HG03025 (cell line): Measurements from ENCODE around the gene GFPT2.
A peak's percentile ranks its signal among the peaks of the same experiment; 100 is the strongest.

Source experiments
- ATAC-seq: cut with Tn5 transposase; IDR thresholded peaks from one replicate; pipeline ENCODE4 v1.9.1; 2021; ENCODE audit warnings: mild to moderate bottlenecking, moderate library complexity; ENCODE audit not compliant: unreplicated experiment, low FRiP score

The GFPT2 gene

DNA sequence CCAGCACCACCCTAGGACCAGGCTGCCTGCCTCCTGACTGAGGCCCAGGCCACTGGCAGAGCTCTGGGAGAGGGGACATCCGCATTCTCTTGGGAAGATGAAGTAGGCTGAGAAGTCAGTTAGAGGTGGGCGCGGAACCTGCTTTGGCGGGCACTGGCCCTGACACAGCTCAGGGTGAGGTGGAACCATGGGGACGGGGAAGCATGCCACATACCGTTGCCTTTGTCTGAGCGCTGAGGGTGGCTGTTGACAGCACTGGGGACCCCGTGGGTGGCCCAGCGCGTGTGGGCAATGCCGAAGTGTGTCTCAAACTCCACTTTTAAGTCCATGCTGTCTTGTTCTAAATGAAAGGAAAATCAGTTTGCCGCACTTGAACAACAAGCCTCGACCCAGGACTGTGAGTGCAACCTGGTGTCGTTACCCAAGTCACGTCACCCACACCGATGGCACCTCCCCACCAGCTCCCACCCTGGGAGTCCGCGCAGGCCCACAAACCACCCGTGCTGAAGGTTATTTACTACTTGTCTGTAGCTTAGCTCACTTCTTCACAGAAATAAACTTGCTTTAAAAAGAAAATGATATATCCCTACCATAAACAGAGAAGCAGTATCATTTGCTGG lies 17.4 kb downstream of the GFPT2 start:
- ATAC-seq, result no peak

DNA sequence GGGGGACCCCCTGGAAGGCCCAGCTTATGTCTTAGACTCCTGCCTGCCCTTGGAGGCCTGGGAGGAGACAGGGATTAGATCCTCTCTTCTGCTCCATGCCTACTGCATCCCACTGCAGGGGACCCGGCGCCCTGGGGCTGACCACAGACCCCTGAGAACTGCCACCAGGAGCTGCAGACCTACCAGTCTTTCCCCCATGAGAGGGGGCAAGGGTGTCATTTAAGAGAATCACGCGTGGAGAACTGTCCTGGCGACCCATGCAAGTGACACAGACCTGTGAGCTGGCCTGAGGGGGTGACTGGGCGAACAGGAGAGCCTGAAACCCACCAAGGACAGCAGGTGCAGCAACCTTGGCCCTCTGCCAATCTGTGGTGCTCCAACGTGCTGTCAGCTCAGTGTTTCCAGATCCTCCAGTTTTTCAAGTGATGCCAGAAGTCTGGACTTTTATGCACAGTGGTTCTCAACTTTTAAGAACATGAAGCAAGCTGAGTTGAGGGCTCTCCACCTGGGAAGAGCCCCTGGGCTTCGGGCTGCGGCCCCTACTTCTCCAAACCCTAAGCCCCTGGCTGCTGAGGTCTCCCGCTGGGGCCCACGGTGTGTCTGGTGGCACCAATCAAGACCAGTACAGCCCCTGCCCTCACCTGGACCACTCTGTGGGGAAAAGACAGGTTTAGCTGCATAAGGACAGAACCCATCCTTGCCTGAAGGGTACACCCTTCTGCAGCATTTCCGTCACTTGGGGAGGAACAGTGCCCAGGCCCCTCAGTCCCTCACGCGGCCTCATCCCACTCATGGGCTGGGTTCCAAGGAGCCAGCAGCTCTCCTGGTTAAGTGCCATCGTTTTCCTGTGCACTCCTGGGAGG lies 18.2 kb downstream of the GFPT2 start:
- no peak for ATAC-seq

DNA sequence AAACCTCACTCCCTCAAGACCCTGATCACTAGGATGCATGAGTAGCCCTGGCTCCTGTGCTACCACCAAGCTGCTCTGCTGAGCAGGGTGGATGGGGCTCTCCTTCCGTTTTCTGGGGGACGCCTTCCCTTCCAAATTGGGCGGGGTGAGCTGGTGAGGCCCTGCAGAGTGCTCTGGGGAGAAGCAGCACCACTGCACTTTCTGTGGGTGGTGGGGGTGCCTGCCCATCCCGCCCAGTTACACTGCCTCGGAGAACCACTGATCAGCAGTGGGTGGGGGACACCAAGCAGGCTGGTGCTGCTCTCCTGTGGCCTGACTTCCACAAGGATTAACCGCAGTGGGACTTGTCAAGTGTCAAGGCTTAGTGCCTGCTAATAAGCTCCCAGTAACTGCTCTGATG lies 19.0 kb downstream of the GFPT2 start:
- no peak for ATAC-seq

DNA sequence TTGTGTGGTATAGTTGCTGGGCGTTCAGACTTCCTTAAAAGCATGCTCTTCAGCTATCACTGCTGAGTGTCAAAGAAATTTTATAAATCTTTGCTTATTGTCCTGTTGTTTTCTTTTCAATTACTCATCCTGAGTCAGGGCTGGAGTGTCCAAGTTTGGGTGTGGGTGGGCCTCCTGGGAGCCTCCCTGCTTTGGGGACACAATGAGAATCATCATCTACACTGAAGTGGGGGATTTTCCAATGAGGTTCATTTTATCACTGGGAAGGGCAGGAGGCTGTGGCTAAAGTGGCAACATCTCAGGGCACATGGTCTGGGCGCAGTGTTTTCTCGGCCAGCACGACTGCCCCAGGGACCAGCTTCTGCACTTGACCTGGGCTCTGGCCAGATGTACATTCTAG lies 19.5 kb downstream of the GFPT2 start:
- ATAC-seq, result no peak

DNA sequence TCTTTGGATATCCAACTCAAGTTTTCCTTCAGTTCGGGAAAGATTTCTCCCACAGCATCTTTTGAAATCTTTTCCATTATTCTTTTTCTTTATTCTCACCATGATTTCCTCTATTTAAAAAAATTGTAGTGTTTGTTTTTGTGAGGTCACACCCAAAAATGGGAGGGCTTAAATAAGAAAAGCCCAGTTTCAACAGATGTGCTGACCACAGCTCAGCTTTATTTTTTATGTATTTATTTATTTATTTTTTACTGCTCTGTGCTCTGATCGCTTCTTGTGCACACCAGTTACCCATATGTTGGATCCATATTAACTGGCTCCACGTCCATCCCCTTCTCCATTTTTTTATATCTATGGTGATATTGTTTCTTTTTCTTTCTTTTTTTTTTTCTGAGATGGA lies 20.3 kb downstream of the GFPT2 start:
- no peak for ATAC-seq

DNA sequence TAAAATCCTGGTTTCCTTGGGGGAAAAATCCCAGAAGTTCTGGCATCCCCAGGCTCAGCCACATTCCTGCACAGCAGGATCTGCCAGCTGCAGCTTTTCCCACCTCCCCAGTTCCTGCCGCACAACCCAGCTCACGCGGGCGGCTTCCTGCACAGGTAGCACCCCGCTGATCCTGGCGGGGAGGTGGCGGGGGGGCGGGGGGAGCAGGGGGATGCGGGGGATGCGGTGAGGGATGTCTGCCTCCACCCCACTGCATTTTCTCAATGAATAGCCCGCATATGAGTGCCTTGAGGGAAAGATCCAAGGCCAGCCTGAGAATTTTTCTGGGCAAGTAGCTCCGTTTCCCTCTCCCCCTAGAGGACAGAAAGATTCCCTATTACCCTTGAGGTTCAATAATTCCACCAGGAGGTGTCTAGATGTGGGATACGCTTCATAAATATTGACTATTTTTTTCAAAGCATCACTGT lies 21.1 kb downstream of the GFPT2 start:
- no peak for ATAC-seq

DNA sequence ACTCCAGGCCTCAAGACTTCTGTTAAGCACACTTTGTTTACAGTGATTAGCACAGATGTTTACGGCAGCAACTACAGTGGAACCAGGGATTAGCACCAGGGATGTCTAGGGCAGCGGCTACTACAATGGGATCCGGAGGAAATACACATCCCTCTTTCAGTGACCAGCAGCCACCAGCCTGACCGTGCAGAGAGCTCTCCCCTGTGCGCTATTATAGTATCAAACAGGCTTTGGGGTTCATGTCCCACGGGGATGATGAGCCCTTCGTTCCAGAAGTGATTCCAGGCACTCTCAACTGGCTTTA lies 21.5 kb downstream of the GFPT2 start:
- no peak for ATAC-seq

DNA sequence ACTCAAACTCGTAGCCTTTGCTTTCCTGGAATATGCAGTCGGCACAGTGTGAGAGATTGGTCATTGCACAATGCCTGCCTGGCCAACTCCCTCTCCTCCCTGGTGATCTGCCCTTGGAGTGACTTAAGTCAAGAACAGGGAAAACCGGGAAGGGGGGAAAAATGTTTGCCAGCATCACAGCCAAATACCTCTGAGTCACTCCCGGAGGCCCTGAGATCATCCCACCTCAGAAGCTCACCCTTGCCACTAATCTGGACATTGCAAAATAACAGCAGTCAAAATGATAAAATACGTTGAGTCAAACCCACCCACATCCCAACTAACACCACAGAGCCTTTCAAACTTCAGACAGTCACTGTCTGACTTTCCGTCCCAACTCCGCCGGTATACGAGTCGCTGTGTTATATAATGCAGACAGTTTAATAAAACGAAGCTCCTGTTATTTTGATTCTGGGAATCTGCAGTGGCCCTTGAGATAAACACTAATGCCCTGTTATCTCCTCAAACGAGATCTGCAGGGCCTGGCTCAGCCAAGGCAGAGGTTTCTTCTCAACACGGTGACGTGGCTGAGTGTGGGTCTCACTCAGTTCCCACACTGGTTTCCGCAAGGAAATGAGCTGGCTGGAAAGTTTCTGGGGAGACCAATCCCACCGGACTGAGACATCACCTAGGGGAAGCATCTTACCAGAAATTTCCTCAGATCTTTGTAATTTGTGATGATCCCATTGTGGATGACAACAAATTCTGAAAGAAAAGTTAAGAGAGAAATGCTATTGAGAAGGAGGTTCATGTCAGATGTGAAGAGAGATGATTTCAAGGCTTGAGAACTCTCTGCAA lies 22.1 kb downstream of the GFPT2 start:
- no peak for ATAC-seq

DNA sequence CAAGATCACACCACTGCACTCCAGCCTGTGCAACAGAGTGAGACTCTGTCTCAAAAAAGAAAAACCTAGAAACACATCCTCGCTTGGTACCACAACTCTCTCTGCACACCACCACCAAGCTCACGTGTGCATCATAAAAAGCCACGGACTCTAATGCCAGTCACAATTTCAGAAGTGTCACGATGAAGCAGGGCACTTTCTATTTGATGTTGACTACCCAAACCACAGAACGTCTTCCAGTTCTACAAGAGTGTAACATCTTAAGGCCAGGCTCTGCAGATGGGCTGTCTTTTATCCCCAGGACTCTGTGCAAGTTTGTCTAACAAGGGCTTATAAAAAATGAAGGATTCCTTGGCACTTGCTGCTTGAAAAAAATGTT lies 22.9 kb downstream of the GFPT2 start:
- no peak for ATAC-seq

DNA sequence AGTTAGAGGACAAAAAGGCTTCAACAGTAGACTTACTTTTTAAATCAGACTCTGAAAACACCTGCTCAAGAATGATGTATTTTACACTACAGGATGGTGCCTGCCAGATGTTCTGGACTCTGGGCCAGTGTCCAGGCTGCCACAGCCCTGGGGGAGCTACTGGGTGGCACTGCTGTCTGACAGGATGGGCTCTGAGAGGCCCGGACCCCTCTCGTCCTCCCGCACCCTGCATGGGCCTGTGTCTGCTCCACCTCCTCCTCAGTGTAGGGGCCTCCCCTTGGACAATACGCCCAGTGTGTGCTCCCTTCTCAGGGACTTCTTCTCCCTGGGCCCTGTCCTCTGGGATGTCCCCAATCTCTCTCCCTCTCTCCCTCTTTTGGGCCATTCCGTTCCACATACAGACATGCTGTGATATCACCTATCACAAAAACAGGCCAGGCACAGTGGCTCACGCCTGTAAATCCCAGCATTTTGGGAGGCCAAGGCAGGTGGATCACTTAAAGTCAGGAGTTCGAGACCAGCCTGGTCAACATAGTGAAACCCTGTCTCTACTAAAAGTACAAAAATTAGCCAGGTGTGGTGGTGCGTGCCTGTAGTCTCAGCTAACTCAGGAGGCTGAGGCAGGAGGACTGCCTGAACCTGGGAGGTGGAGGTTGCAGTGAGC lies 23.4 kb downstream of the GFPT2 start:
- ATAC-seq, result no peak

DNA sequence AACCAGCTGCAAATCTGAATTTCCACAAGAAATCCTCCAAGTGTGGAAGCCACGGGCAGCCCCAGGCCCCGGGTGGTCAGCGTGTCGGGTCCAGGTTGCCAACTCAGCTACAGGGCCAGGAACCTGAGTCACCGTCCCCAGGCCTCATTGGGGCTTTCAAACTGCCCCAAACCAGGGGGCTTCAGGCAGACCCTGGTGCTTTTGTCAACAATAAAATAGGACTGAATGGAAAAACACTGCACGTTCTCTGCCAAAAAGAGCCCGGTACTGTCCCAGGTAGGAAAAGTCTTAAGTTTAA lies 24.0 kb downstream of the GFPT2 start:
- ATAC-seq, result no peak

DNA sequence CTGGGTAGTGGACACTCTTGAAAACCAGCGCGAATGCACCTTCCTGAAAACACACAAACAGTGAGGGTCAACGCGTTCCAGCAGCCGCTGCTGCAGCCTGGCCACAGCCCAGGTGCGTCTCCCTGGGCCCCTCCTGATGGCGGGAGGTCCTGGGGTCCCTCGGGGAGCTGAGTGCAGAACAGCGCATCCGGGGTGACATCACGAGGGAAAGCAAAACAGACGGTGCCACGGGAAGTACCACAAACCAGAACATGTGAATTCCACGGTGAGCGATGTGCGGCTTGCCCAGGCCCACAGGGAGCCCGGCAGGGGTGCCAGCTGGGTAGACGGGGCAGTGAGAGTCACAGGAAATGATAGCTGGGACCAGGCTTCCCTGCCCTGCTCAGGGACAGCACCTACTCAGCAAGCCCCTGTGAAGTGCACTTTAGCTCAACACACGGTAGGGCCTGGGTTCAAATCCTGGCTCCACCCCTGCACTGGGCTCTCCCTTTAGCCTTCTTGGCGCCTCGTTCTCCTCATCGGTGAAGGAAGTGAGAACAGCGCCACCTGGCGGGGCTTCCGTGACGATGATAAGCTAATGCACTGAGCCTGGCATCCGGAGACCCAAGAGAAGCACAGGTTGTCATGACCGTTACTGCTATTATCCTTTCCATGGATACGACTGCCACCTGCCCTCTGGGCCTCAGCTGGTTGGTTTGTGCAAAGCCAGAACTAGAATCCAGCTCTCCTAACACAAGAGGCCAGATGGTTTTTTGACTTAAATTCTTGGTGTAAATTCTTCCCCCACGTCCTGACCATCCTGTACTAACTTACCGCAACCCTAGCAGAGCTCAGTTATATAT lies 24.6 kb downstream of the GFPT2 start:
- peak; percentile 69 for ATAC-seq

DNA sequence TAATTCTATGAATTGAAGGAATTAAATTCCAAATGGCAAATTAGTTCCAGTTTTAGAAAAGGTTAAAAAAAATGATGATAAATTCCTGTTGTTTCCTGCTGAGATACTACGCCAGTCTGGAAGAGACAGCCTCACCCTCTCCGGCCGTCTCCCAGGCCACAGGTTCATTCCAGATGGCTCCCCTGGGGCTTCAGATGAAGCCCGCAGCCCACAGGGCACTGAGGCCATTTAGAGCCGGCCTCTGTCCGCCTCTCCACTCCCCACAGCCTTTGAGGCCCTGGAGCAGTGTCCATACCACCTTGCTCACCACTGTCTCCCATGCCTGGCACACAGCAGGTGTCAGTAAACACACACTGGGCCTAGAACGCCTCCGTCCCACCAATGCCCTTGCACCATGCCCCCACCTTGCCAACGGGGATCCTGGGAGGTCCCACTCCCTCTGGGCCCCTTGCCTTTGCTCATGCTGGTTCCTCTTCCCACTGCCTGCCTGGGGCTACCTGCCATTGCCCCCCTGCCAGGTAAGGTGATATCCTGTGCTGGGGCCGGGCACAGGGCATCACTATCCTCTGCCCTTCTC lies 26.1 kb downstream of the GFPT2 start:
- no peak for ATAC-seq

DNA sequence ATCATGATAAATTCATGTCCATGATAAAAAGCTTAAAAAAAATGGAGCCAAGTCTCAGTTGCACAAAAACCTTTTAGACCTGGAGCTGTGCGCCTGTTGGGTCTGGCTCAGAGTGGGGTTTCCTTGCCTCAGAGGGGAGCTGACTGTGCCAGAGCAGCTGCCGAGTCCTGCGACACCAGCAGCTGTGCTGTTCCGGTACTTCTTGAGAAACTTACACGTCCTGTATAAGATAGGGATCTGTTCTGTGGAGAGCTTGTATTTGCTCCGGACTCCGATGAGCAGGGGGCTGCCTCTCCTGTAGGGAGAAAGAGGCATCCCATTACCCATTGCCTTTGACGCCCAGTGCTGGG lies 28.6 kb downstream of the GFPT2 start:
- ATAC-seq, result no peak

DNA sequence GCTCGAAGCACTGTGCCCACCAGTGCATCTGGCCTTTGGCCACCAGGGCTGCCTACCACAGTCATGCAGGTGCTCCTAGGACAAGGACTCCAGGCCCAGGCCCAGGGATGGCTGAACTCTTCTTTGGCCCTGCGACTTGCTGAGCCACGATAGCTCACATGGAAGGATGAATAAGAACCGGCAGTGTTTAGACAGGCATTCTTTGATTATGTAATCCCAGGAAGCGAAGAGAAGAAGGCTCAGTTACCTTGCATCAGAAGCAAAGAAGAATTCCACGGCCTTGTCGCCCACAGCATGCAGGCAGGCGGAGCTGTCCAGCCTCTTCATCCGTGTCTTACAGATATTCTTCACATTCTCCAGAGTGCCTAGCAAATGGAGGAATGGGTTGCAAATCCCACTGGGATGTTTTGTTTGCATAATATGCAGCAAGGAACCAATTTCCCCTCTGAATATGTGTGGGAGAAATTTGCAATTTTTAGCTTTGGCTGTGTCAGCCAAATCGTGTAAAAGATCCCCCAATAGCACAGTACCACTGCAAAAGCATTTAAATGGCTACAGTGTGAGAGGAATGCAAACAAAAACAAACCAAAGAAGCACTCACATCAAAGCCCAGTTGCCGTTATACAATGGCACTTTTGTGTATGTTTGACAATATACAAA lies 29.1 kb downstream of the GFPT2 start:
- no peak for ATAC-seq

DNA sequence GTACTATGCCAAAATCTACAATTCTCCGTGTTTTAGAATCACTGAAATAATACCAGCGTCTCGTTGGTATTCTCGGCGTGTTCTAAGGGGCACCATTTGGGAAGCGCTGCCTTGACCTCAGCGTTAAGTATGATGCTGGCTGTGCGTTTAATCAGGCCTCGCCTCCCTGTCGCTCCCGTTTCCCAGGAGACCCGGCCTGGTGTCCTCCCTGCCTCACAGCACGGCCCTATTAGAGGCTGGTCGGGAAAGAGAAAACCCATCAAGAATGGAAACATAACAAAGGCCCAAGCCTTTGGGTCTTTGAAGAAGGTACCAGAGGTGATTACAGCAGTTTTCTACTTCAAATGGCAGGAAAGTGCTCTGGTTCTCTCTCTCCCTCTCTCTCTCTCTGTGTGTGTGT lies 30.0 kb downstream of the GFPT2 start:
- ATAC-seq, result no peak

DNA sequence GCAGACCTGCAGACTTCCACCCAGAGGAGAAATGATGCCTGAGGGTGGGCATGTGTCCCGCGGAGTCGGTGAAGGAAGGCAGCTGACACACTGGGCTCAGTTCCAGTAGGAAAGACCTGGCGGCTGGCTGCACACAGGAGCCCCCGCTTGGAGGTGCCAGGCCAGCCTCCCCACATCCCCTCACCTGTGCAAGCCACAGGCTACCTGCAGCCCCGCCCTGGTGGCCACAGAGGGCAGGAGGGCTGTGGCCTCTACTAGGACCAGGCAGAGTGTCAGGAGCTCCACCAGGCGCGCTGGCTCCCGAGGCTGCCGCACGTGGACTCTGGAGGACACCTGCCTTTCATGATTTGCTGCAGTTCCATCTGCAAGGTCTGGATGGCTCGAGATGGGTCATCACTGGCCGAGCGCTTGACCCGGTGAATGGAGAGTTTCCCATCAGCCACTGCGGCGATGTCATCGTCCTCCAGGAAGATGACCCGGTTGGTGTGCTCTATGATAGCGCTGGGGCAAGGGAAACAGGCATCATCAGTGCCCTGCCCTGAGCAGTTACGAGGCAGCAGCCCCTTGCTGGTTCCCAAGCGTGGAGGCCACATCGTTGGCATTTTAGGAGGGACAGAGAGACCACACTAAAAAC lies 34.6 kb downstream of the GFPT2 start:
- no peak for ATAC-seq

DNA sequence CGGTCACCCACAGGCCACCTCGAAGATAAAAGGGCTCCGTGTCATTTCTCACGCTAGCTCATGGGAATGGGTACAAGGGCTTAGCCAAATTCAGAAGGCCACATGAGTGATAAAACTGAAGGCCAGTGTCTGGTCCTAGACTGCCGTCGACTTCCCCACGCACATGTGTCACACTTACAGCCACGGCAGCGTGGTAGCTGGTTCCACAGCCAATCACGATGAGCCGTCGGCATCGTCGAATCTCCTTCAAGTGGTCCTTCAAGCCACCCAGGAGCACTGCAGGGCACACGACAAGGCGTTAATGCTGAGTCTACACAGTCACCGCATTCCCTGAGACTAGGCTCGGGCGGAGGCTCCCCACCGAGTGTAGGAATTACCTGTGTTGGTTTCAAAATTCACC lies 36.5 kb downstream of the GFPT2 start:
- ATAC-seq, result no peak

DNA sequence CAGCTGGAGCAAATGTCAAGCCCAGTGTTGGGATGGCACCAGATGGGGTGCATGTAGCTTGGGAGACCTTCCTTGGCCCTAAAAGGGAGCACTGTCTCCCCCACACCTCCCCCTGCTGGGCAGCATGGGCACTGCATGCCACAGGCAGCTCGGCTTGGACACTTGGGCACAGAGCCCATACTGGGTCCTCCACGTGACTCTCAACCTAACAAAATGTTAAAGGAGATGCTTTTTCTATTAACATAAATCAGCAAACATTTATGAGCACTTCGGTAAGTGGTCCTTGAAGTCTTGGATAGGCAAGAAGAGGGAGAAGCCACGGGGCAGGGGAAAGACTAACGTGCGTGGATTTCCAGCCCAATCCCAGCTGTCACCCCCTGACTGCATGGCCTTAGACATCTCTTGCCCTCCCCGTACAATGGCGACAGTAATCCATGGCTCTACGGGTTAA lies 37.3 kb downstream of the GFPT2 start:
- ATAC-seq, result no peak
